Activated CD4-positive, alpha-beta memory T cell treated with anti-CD3 and anti-CD28 coated beads for 36 hours (primary cell): Measurements from ENCODE around the gene NME3. TPM values are rescaled to one million over a fixed set of nuclear protein-coding genes. Genes with fewer than 3 reads are reported as not detected.

ENCODE experiments used
- CTCF ChIA-PET: fragments of 350-600 bp; sonication (Branson Sonifier 250); formaldehyde crosslinking; loops from one replicate; lab custom pipeline; 2021; ENCODE audit warnings: antibody characterized with exemption, inconsistent platforms; lab: Charles Lee
- POLR2A ChIA-PET: fragments of 350-600 bp; sonication (Branson Sonifier 250); formaldehyde crosslinking; loops from one replicate; lab custom pipeline; 2021; ENCODE audit warnings: antibody characterized with exemption; lab: Charles Lee
- DNase-seq: peaks from one replicate; pipeline ENCODE4 v3.0.0-alpha.2; 2020
- H3K27ac Mint-ChIP-seq: one replicate; pipeline ENCODE4 v1.8.0; 2021; ENCODE audit warnings: mixed read lengths
- H3K27me3 Mint-ChIP-seq: one replicate; pipeline ENCODE4 v1.8.0; 2021; ENCODE audit warnings: mixed read lengths
- H3K36me3 Mint-ChIP-seq: one replicate; pipeline ENCODE4 v1.8.0; 2021; ENCODE audit warnings: mixed read lengths
- H3K4me1 Mint-ChIP-seq: one replicate; pipeline ENCODE4 v1.8.0; 2021; ENCODE audit warnings: low read depth, mixed read lengths
- H3K4me3 Mint-ChIP-seq: one replicate; pipeline ENCODE4 v1.8.0; 2021; ENCODE audit warnings: mild to moderate bottlenecking, mixed read lengths
- H3K9me3 Mint-ChIP-seq: one replicate; pipeline ENCODE4 v1.8.0; 2021; ENCODE audit warnings: mixed read lengths
- intact Hi-C: fragments of 100-400 bp; cut with micrococcal nuclease; formaldehyde crosslinking; loops from one replicate; pipeline ENCODE4 v1.15.1; 2023
- total RNA-seq, 2 experiments: library from RNA; stranded (reverse); gene quantifications; one replicate each; pipeline ENCODE4 v1.2.3, GENCODE V29; 2021

NME3 gene
- total RNA-seq, 2 experiments from 2014 or later: 53.0 to 53.1 TPM

DNA sequence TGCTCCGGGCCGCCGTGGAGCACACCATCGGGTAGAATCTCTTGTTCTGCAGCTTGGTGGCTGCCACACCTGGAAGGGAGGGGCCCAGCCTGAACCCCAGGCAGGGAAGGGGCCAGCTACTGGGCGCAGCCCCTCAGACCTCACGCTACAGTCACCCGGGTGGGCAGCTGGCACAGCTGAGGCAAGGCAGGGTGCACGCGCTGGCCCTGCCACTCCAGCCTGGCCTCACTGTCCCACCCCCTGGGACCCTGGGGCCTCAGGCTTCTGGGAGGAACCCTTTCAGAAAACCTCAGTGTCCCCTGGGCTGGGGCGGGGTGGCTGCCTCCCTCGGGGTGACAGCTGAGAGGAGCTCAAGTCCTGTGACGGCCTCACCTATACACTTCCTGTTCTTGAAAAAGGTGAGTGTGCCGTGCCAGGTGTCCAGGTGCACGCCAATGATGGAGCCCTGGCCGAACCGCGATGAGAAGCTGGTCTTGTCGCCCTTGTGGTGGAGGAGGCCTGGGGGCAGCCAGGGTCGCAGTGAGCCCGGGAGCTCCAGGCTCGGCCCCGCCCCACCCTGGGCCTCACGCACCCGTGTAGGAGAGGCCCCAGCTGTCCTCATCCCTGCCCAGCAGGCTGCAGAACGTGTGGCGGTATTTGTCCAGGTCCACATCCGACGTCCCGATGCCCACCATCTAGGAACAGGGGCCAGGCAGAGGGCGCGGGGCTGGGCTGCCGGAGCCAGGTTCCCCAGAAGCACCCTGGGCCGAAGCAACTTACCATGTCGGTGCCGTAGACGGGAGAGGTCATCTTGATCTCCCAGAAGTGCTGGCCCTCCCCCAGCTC is 6.2 kb upstream of the NME3 start:
- CTCF ChIA-PET: no interaction called here
- POLR2A ChIA-PET: no interaction called here

DNA sequence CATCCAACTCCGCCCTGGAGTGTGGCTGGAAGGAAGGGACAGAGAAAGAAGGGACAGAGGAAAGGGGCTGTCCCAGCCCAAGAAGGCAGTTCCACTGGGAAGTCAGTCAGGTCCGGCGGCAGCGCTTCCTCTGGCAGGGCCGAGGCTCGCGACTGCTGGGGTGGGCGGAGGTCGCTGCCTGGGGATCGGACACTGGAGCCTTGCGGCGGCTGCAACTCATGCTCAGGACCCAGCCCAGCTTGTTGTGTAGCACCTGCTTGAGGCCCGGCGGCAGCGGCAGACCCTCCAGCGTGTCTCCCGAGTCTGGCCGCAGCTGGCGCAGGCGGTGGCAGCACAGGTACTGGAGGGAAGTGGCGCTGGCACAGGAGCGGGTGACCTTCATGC is 5.6 kb upstream of the NME3 start:
- POLR2A ChIA-PET: no interaction called here
- intact Hi-C loops: no loop called here
- no peaks in the 10 kb centered on the region for H3K9me3 Mint-ChIP-seq

More for the DNA sequence above, 6.2 kb upstream of the NME3 start:
- no peak for DNase-seq
- intact Hi-C loops: no loop called here
- no peaks in the 10 kb centered on the region for H3K9me3 Mint-ChIP-seq
- no peak overlapping the region for H3K4me3 Mint-ChIP-seq
- H3K27me3 Mint-ChIP-seq: no peaks in the 10 kb centered on the region
- H3K36me3 Mint-ChIP-seq: no peaks in the 10 kb centered on the region
- H3K27ac Mint-ChIP-seq: no peak overlapping the region
- peaks cover 11% of the 10 kb centered on the region for H3K4me1 Mint-ChIP-seq

DNA sequence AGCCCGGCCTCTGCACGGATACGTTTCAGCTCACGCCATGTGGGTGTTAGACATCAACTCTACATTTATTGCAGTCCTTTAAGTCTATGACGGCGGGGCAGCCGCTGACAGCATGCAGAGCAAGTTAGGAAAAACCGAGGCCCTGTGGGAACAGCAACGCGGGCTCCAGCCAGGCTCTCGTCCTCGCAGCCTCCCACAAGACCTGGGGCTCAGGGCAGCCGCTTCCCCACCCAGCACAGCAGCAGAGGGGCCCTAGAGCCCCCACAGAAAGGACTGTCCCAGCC is 5.3 kb upstream of the NME3 start:
- Mint-ChIP-seq H3K4me3 (no peak overlapping the region), H3K27me3 (no peaks in the 10 kb centered on the region), H3K9me3 (no peaks in the 10 kb centered on the region), H3K27ac (peak overlapping the region; percentile 18), H3K4me1 (peaks cover 9% of the 10 kb centered on the region), H3K36me3 (peaks cover 9% of the 10 kb centered on the region)
- ChIA-PET POLR2A (no interaction called here), CTCF (no interaction called here)
- intact Hi-C loops: no loop called here
- no peak for DNase-seq

More for the DNA sequence above, 5.6 kb upstream of the NME3 start:
- peaks cover 6% of the 10 kb centered on the region for H3K36me3 Mint-ChIP-seq
- no peak for DNase-seq
- H3K4me3 Mint-ChIP-seq: no peak overlapping the region
- H3K27ac Mint-ChIP-seq: peak overlapping the region; percentile 18
- no peaks in the 10 kb centered on the region for H3K27me3 Mint-ChIP-seq
- CTCF ChIA-PET: no interaction called here
- peaks cover 11% of the 10 kb centered on the region for H3K4me1 Mint-ChIP-seq

DNA sequence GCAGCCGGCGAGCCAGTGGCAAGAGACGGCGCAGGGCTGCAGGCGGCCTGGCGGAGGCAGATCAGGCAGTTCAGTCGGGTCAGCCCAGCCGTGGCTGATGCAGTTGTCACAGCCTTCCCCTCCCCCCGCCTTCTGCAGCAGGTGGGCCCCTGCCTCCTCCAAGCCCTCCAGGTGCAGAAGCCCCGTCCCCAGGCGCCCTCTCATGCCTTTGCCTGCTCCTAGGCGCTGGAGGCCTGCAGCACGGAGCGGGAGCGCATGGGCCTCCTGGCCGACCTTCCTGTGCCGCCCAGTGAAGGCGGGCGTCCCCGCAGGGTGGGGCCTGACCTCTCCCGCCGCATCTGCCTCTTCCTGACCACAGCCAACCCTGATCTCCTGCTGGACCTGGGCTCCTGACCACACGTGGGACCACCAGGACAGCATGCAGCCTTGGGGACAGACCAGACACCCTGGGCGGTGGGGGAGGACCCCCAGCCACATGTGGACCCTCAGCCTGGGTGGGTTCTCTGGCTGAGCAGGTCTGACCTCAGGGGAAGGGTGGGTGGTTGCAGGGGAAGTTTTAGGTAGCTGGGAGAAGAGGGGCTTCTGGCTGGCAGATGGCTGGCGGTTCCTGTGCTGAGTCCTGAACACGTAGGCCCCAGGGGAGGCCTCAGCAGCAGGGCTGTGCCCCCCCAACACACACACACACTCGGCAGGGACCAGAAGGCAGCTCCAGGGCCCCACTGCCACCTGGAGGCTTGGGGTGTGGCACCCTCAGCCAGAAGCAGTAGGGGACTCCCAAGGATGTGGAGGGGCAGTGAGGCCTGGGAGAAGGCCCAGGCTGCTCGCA is 4.7 kb upstream of the NME3 start:
- no peak overlapping the region for H3K4me3 Mint-ChIP-seq
- peaks cover 9% of the 10 kb centered on the region for H3K36me3 Mint-ChIP-seq
- peaks cover 3% of the 10 kb centered on the region for H3K4me1 Mint-ChIP-seq
- ChIA-PET POLR2A (no interaction called here), CTCF (interaction anchor here (1.2 kb wide), 1 partner anchor 154 kb away, joined by 3 read pairs; no protein-coding TSS in a partner anchor)
- no peaks in the 10 kb centered on the region for H3K9me3 Mint-ChIP-seq
- intact Hi-C loops: no loop called here
- H3K27me3 Mint-ChIP-seq: no peaks in the 10 kb centered on the region
- no peak overlapping the region for H3K27ac Mint-ChIP-seq
- DNase-seq: no peak

DNA sequence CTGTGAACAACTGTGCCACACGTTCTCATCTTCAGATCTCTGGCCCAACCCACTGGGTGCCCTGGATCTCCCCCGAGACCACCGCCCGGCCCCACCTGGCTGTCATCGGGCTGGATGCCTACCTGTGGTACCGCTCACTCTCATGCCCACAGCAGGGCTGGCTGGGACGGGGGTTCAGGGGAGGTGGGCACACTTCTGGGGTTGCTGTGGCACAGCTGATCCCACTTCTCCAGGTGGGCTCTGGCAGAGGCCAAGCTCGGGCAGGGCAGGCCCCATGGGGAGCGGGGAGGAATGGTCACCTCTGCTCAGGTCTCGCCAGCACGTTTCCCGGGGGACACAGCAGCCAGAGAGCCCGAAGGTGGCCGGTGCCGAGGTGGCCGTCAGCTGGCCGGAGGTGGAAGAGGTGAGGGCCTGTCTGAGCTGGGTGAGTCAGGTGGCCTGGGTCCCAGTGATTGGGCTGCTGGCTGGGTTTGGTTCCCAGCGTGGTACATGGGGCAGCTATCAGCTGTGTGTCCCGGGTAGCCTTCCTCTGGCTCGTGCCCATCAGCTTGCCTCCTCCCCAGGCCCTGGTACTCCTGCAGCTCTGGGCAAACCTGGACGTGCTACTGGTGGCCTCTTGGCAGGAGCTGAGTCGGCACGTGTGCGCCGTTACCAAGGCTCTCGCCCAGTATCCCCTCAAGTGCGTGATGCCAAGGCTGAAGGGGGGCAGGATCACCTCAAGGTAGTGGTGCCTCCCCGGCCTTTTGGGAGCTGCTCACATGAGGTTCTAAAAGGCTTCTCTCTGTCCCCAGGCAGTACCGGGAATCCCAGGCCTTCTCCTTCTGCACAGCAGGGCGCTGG is 3.9 kb upstream of the NME3 start:
- ChIA-PET CTCF (interaction anchor here (0.6 to 4.8 kb wide), 4 partner anchors 8 to 155 kb away, joined by 3 to 42 read pairs (median 4); partner anchors contain the start of genes NUBP2 and SPSB3), POLR2A (no interaction called here)
- DNase-seq: no peak
- no peak overlapping the region for H3K4me3 Mint-ChIP-seq
- intact Hi-C loops: no loop called here
- H3K36me3 Mint-ChIP-seq: peaks cover 13% of the 10 kb centered on the region
- no peaks in the 10 kb centered on the region for H3K9me3 Mint-ChIP-seq
- H3K27ac Mint-ChIP-seq: no peak overlapping the region
- H3K27me3 Mint-ChIP-seq: no peaks in the 10 kb centered on the region
- peaks cover 3% of the 10 kb centered on the region for H3K4me1 Mint-ChIP-seq

DNA sequence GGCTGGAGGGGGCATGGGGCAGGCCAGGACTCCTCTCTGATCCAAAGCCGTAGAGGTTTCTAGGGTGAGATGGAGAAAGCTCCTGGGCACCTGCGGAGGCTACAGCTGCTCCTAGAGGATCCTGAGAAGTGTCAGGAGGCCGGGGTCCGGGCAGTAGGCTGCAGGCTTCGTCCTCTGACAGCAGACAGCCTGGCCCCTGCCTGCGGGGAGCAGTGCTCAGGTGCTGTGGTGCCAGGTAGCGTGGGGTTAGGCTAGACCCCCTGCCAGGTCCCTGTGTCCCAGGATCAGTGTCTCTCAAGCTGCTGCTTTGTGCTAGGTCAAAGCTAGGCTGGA is 3.1 kb upstream of the NME3 start:
- CTCF ChIA-PET: interaction anchor here (1.0 to 4.8 kb wide), 2 partner anchors 9 to 155 kb away, joined by 4 to 42 read pairs; partner anchors contain the start of genes NUBP2 and SPSB3

DNA sequence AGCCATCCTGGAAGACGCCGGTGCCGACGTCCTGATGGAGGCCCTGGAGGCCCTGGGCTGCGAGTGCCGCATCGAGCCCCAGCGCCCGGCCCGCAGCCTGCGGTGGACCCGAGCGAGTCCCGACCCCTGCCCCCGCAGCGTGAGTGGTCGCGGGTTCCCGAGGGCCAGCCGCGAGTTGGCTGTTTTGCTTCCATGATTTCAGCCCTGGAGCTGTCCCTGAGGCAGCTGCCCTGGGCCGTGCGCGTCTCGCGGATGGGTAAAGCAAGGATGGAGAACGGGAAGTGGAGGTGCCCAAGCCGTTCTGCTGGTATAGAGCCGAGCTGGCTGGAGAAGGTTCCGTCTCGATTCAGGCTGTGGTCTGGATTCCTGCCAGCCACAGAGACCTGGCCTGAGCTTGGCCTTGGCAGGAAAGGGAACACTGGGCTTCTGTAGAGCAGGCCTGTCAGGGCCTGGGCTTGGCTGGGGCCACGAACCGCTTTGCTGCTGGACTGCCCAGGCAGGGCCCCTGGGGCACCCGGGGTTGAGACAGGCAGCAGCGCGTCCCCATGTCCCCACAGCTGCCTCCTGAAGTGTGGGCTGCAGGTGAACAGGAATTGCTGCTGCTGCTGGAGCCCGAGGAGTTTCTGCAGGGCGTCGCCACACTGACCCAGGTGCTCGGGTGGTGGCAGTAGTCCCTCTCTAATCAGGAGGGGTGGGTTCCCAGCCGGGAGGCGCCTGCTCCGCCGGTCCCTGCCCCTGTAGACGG is 2.5 kb upstream of the NME3 start:
- peak; percentile 38 for DNase-seq
- Mint-ChIP-seq H3K9me3 (no peaks in the 10 kb centered on the region), H3K27me3 (no peaks in the 10 kb centered on the region), H3K27ac (peak overlapping the region; percentile 69), H3K36me3 (peaks cover 15% of the 10 kb centered on the region), H3K4me1 (peaks cover 6% of the 10 kb centered on the region), H3K4me3 (peak overlapping the region; percentile 94)
- intact Hi-C loops: loop anchor here (1.0 to 5.0 kb wide), 3 partner anchors 8 to 353 kb away; partner anchors contain the start of genes CRAMP1, IFT140, NUBP2 and SPSB3
- ChIA-PET CTCF (interaction anchor here (0.7 to 4.8 kb wide), 5 partner anchors 9 to 381 kb away, joined by 3 to 42 read pairs (median 4); partner anchors contain the start of genes MAPK8IP3, NUBP2, SPSB3 and TRAF7), POLR2A (interaction anchor here (1.0 kb wide), 1 partner anchor 9 kb away, joined by 8 read pairs; the partner anchor contains the start of genes NUBP2 and SPSB3)

More for the DNA sequence above, 3.1 kb upstream of the NME3 start:
- Mint-ChIP-seq H3K4me1 (peaks cover 6% of the 10 kb centered on the region), H3K9me3 (no peaks in the 10 kb centered on the region), H3K4me3 (no peak overlapping the region), H3K27ac (no peak overlapping the region), H3K36me3 (peaks cover 15% of the 10 kb centered on the region), H3K27me3 (no peaks in the 10 kb centered on the region)
- POLR2A ChIA-PET: interaction anchor here (1.0 kb wide), 1 partner anchor 8 kb away, joined by 8 read pairs; the partner anchor contains the start of genes NUBP2 and SPSB3
- no peak for DNase-seq
- intact Hi-C loops: loop anchor here (5.0 kb wide), 1 partner anchor 162 kb away; the partner anchor contains the start of genes CRAMP1 and IFT140

DNA sequence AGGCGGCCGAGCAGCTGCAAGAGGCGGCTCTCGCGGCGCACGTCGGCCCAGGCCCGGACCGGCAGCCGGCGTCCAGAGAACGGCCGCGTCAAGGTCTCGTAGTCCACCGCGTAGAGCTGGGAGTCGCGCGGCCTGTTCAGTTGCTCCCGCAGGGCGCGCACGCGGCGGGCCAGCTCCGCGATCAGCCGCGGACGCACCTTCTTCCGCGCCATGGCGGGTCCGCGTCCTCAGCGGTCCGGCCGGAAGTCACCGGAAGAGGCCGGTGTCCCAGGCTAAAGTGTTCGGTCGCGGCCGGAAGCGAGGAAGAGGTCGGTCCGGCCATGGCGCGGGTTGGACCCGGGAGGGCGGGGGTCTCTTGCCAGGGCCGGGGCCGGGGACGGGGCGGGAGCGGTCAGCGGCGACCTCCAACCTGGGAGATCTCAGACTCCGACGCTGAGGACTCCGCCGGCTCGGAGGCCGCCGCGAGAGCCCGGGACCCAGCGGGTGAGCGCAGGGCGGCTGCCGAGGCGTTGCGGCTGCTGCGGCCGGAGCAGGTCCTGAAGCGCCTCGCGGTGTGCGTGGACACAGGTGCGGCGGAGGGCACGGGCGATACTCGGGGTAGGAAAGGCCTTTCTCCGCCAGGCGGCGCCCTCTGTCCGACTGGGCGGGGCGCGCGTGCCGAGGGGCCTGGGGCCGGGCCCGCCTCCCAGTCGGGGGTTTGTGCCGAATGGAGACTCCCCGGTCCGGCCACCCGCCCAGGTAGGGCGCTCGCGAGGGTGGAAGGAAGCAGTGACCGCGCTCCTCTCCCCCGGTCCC is 1.8 kb upstream of the NME3 start, which contains the start of gene MRPS34:
Gene MRPS34, minus strand, starts transcription at position 227 of the 795 bp plus-strand sequence. Its CDS starts 15 bp downstream, at position 212.
- POLR2A ChIA-PET: interaction anchor here (1.0 to 5.3 kb wide), 4 partner anchors 8 to 192 kb away, joined by 3 to 56 read pairs (median 6); partner anchors contain the start of genes NUBP2, RPS2 and SPSB3
- peak; percentile 87 for DNase-seq
- Mint-ChIP-seq H3K9me3 (no peaks in the 10 kb centered on the region), H3K4me1 (peaks cover 6% of the 10 kb centered on the region), H3K4me3 (peak within 1 kb of the TSS; percentile 94), H3K36me3 (peaks cover 16% of the 10 kb centered on the region), H3K27me3 (no peaks in the 10 kb centered on the region), H3K27ac (peak within 1 kb of the TSS; percentile 94)
- CTCF ChIA-PET: interaction anchor here (0.7 to 4.8 kb wide), 5 partner anchors 10 to 382 kb away, joined by 3 to 42 read pairs (median 3); partner anchors contain the start of genes JPT2, MAPK8IP3, NUBP2 and SPSB3
- intact Hi-C loops: loop anchor here (1.0 to 5.0 kb wide), 3 partner anchors 9 to 352 kb away; partner anchors contain the start of genes CRAMP1, IFT140, NUBP2 and SPSB3

DNA sequence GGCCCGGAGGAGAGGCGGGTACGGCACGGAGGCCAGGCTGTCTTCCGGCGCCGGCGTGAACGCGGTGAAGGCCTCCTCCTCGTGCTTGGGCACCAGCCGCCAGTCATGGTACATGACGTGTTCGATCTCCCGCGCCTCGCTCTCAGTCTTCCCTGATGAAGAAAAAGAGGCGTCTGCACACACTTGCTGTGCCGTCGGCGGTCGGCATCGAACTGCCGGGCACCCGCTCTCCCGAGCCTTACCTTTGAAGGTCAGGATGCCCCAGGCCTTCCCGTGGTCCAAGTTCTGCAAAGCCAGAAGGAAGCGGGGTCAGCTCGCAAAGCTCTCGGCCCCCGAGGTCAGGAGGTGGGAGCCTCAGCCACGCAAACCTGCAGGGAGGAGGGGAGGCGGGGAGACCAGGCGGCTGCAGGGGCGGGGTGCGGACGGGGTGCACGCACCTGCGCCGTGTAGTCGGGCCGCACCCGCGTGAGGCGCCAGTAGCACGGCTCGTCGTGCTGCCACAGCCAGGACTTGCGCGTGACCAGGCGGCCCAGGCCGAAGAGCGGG is 1.1 kb upstream of the NME3 start, which contains the start of gene EME2:
Gene EME2, plus strand, starts transcription at position 449 of the 546 bp plus-strand sequence. CDS start 418 bp downstream, outside the sequence.
- Mint-ChIP-seq H3K4me3 (peak within 1 kb of the TSS; percentile 94), H3K9me3 (no peaks in the 10 kb centered on the region)
- POLR2A ChIA-PET: interaction anchor here (0.6 to 5.3 kb wide), 5 partner anchors 9 to 444 kb away, joined by 3 to 56 read pairs (median 4); partner anchors contain the start of genes NUBP2, RPS2 and SPSB3

More for the DNA sequence above, 1.1 kb upstream of the NME3 start, which contains the start of gene EME2:
- peak; percentile 74 for DNase-seq
- CTCF ChIA-PET: interaction anchor here (1.1 to 4.8 kb wide), 4 partner anchors 11 to 157 kb away, joined by 3 to 42 read pairs (median 8); partner anchors contain the start of genes JPT2, MAPK8IP3, NUBP2 and SPSB3
- Mint-ChIP-seq H3K4me1 (peaks cover 6% of the 10 kb centered on the region), H3K36me3 (peaks cover 19% of the 10 kb centered on the region), H3K27me3 (no peaks in the 10 kb centered on the region), H3K27ac (peak within 1 kb of the TSS; percentile 94)
- intact Hi-C loops: loop anchor here (2.0 to 5.0 kb wide), 2 partner anchors 160 to 352 kb away; partner anchors contain the start of genes CRAMP1, IFT140 and UQCC4
